Measurements from ENCODE around the gene SEMA6A. TPM values are rescaled to one million over a fixed set of nuclear protein-coding genes. Genes with fewer than 3 reads are reported as not detected.

The SEMA6A gene
- total RNA-seq, 2 experiments from 2014 or later, result not detected

DNA sequence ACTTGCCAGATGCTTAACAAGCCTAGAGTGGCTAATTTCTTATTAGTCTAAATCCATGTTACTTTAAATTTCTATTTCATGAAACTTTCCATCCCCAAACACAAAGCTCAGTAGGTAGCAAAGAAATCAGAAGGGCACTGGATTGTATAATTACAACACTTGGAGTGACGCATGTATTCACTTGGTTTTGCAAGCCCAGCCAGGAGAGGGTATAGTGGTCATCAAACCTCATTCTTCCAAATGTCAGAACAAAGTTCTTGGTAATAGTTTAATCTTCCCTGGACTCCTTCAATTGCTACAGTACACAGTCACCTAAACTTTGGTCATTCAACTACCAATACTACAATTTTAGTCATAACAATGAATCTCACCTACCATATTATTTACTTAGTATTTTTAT, 112.1 kb downstream of the SEMA6A start:
- H3K36me3 Mint-ChIP-seq (ENCODE audit: low read depth), result peaks cover 32% of the 10 kb centered on the region
- DNase-seq, result no peak
- no peaks in the 10 kb centered on the region for H3K9me3 ChIP-seq (ENCODE audit: control insufficient read depth in 1 of 2, insufficient read depth in 1 of 2, low read length in 2 of 2)
- H3K27ac Mint-ChIP-seq, result no peak overlapping the region
- H3K9me3 Mint-ChIP-seq, result peaks cover 2% of the 10 kb centered on the region
- intact Hi-C loops (cut with DNase I, micrococcal nuclease), result no loop called here
- H3K4me3 ChIP-seq (ENCODE audit: low read length), result no peak overlapping the region
- no peaks in the 10 kb centered on the region for H3K4me1 ChIP-seq (ENCODE audit: insufficient read depth, low read length)
- ChIA-PET CTCF (no interaction called here), POLR2A (no interaction called here)
- no peak overlapping the region for H3K27ac ChIP-seq (ENCODE audit: low read depth in 1 of 2, low read length in 2 of 2)
- no peak for ATAC-seq (ENCODE audit: poor library complexity)
- no peaks in the 10 kb centered on the region for H3K27me3 Mint-ChIP-seq
- H3K27me3 ChIP-seq (ENCODE audit: control insufficient read depth in 1 of 2, insufficient read depth in 2 of 2, low read length in 2 of 2), result no peaks in the 10 kb centered on the region
- TF ChIP-seq, protein P1, sequence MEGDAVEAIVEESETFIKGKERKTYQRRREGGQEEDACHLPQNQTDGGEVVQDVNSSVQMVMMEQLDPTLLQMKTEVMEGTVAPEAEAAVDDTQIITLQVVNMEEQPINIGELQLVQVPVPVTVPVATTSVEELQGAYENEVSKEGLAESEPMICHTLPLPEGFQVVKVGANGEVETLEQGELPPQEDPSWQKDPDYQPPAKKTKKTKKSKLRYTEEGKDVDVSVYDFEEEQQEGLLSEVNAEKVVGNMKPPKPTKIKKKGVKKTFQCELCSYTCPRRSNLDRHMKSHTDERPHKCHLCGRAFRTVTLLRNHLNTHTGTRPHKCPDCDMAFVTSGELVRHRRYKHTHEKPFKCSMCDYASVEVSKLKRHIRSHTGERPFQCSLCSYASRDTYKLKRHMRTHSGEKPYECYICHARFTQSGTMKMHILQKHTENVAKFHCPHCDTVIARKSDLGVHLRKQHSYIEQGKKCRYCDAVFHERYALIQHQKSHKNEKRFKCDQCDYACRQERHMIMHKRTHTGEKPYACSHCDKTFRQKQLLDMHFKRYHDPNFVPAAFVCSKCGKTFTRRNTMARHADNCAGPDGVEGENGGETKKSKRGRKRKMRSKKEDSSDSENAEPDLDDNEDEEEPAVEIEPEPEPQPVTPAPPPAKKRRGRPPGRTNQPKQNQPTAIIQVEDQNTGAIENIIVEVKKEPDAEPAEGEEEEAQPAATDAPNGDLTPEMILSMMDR (IDR thresholded peaks at IDR 0.05), result no peak
- H3K4me3 Mint-ChIP-seq, result no peak overlapping the region
- H3K36me3 ChIP-seq (ENCODE audit: insufficient read depth, low read length), result no peaks in the 10 kb centered on the region
- peaks cover 10% of the 10 kb centered on the region for H3K4me1 Mint-ChIP-seq (ENCODE audit: low read depth)

GRCh38 chr5:116459301-116459700, 115.3 kb downstream of the SEMA6A start:
- H3K4me3 Mint-ChIP-seq, result no peak overlapping the region
- H3K36me3 Mint-ChIP-seq (ENCODE audit: low read depth), result peaks cover 14% of the 10 kb centered on the region
- intact Hi-C loops (cut with DNase I, micrococcal nuclease), result no loop called here
- no peaks in the 10 kb centered on the region for H3K36me3 ChIP-seq (ENCODE audit: insufficient read depth, low read length)
- H3K27me3 Mint-ChIP-seq, result no peaks in the 10 kb centered on the region
- no peak for ATAC-seq (ENCODE audit: poor library complexity)
- no peaks in the 10 kb centered on the region for H3K4me1 Mint-ChIP-seq (ENCODE audit: low read depth)
- DNase-seq, result no peak
- no peaks in the 10 kb centered on the region for H3K4me1 ChIP-seq (ENCODE audit: insufficient read depth, low read length)
- no peaks in the 10 kb centered on the region for H3K27me3 ChIP-seq (ENCODE audit: control insufficient read depth in 1 of 2, insufficient read depth in 2 of 2, low read length in 2 of 2)
- POLR2A ChIA-PET, result no interaction called here
- no peaks in the 10 kb centered on the region for H3K9me3 ChIP-seq (ENCODE audit: control insufficient read depth in 1 of 2, insufficient read depth in 1 of 2, low read length in 2 of 2)
- CTCF ChIA-PET, result no interaction called here
- peaks cover under 1% of the 10 kb centered on the region for H3K9me3 Mint-ChIP-seq
- no peak overlapping the region for H3K27ac ChIP-seq (ENCODE audit: low read depth in 1 of 2, low read length in 2 of 2)
- TF ChIP-seq, protein P1 (IDR thresholded peaks at IDR 0.05), result no peak
- H3K27ac Mint-ChIP-seq, result no peak overlapping the region
- no peak overlapping the region for H3K4me3 ChIP-seq (ENCODE audit: low read length)

- DNase-seq, result no peak
- no peaks in the 10 kb centered on the region for H3K27me3 ChIP-seq (ENCODE audit: control insufficient read depth in 1 of 2, insufficient read depth in 2 of 2, low read length in 2 of 2)
- Mint-ChIP-seq H3K4me1 (ENCODE audit: low read depth) (no peaks in the 10 kb centered on the region), H3K36me3 (ENCODE audit: low read depth) (peaks cover 22% of the 10 kb centered on the region), H3K27ac (no peak overlapping the region), H3K27me3 (no peaks in the 10 kb centered on the region), H3K9me3 (no peaks in the 10 kb centered on the region), H3K4me3 (no peak overlapping the region)
- H3K9me3 ChIP-seq (ENCODE audit: control insufficient read depth in 1 of 2, insufficient read depth in 1 of 2, low read length in 2 of 2), result no peaks in the 10 kb centered on the region
- CTCF ChIA-PET, result no interaction called here
- intact Hi-C loops (cut with DNase I, micrococcal nuclease), result no loop called here
- no peaks in the 10 kb centered on the region for H3K36me3 ChIP-seq (ENCODE audit: insufficient read depth, low read length)
- TF ChIP-seq, protein P1 (IDR thresholded peaks at IDR 0.05), result no peak
- no peak overlapping the region for H3K27ac ChIP-seq (ENCODE audit: low read depth in 1 of 2, low read length in 2 of 2)
- no peak for ATAC-seq (ENCODE audit: poor library complexity)
- POLR2A ChIA-PET, result no interaction called here
- H3K4me3 ChIP-seq (ENCODE audit: low read length), result no peak overlapping the region
- no peaks in the 10 kb centered on the region for H3K4me1 ChIP-seq (ENCODE audit: insufficient read depth, low read length)
Measured at GRCh38 chr5:116457062-116457461, 117.6 kb downstream of the SEMA6A start.
